OCI-LY7 (cell line): ENCODE data around the gene WASF2.

Experiments
- EZH2phosphoT487 ChIP-seq: fragments of 200-600 bp; sonication (generic); IDR thresholded peaks from 2 replicates; pipeline ENCODE4 v1.6.1; 2018; ENCODE audit warnings: low read depth, borderline replicate concordance, mild to moderate bottlenecking, mixed run types, antibody characterized with exemption, low read length, moderate library complexity, mixed read lengths
- TF ChIP-seq, protein P1 (sequence below): fragments of 200-600 bp; sonication (generic); conservative IDR thresholded peaks from 2 replicates; pipeline ENCODE4 v1.5.1; 2014; ENCODE audit warnings: mild to moderate bottlenecking, antibody characterized with exemption, low read length, moderate library complexity, mixed read lengths

DNA sequence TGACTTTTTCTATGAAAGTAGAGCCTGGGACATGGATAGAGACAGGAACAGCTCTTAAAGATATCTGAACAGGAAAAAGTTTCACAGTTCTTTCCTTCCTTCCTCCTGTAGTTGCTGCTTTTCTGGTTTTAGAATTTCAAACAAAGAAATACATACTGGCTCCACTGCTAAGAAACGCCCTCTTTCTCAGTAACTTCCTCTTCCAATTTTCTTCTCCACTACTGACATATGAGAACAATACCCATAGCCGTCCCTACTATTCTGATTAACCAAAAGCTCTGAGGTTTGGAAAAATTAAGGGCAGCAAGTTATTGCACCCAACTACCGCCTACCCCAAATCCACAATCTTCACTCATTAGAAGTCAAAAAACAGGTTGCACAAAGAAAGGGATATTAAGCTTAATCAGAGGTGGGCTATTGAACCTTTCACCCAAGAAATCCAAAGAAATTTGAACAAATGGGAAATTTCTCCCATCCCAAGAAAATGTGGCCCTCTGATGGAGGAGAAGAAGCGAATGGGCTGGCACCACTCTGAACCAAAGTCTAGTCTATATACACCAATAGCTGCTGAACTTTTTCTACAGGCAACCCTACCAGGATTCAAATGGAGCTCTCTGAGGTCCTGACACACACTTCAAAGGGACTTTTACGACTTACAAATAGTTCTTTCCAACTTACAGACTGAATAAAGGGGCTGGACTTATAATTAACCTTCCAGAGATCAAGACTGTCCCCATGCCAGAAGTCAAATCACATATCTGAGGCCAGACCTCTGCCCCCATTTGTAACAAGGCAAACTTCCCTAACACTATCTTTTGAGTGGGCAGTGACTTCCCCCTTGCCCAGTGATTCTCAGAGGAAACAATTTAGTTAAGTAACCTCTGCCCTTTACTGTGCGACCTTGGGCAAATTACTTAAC lies 1.7 kb downstream of the WASF2 start:
- TF ChIP-seq, protein P1, sequence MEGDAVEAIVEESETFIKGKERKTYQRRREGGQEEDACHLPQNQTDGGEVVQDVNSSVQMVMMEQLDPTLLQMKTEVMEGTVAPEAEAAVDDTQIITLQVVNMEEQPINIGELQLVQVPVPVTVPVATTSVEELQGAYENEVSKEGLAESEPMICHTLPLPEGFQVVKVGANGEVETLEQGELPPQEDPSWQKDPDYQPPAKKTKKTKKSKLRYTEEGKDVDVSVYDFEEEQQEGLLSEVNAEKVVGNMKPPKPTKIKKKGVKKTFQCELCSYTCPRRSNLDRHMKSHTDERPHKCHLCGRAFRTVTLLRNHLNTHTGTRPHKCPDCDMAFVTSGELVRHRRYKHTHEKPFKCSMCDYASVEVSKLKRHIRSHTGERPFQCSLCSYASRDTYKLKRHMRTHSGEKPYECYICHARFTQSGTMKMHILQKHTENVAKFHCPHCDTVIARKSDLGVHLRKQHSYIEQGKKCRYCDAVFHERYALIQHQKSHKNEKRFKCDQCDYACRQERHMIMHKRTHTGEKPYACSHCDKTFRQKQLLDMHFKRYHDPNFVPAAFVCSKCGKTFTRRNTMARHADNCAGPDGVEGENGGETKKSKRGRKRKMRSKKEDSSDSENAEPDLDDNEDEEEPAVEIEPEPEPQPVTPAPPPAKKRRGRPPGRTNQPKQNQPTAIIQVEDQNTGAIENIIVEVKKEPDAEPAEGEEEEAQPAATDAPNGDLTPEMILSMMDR = no peak
- no peak for TF ChIP-seq EZH2phosphoT487
